Endothelial cell of umbilical vein (primary cell): Measurements from ENCODE around the gene PRPF8. TPM values are rescaled to one million over a fixed set of nuclear protein-coding genes. Genes with fewer than 3 reads are reported as not detected.

Source experiments
- BruUV-seq: library from RNA; stranded (reverse); fragments of 400-500 nt; replicated peaks from 2 replicates; lab custom pipeline; 2021; lab: Mats Ljungman, UMichigan
- CTCF ChIA-PET: fragments of 300-600, 350-600 bp; sonication (Branson Sonifier 250); formaldehyde crosslinking; loops from one replicate; lab custom pipeline; 2021; ENCODE audit warnings: antibody characterized with exemption, inconsistent platforms; lab: Charles Lee
- POLR2A ChIA-PET: fragments of 300-600, 350-600 bp; sonication (Branson Sonifier 250); formaldehyde crosslinking; loops from one replicate; lab custom pipeline; 2021; ENCODE audit warnings: antibody characterized with exemption, inconsistent platforms; lab: Charles Lee
- DNase-seq: peaks from one replicate; pipeline ENCODE4 v3.0.0-alpha.2; 2011; ENCODE audit warnings: low read depth, low spot score
- FAIRE-seq: peaks from 2 replicates; lab custom pipeline; 2011; peaks lifted over from hg19 to GRCh38; lab: Jason Lieb, UNC
- H2AFZ ChIP-seq: 2 replicates; pipeline ENCODE4 v1.6.0; 2012; ENCODE audit warnings: low read depth, low read length, control low read depth, inconsistent platforms
- H3K27ac ChIP-seq: 2 replicates; pipeline ENCODE4 v1.5.1; 2011; ENCODE audit warnings: low read depth, mild to moderate bottlenecking, control low read depth, low read length, moderate library complexity; ENCODE audit not compliant: insufficient read depth
- H3K27me3 ChIP-seq, 2 experiments: 2 replicates each; pipeline versions ENCODE4 v1.6.0 to v1.6.1; 2011; ENCODE audit warnings: low read length in 2 of 2, mixed read lengths in 1 of 2; ENCODE audit not compliant: control insufficient read depth in 2 of 2, insufficient read depth in 2 of 2
- H3K36me3 ChIP-seq, 2 experiments: 2 replicates in 1 of 2; 3 replicates in 1 of 2; pipeline ENCODE4 v1.5.1; 2011; ENCODE audit warnings: low read length in 2 of 2, mild to moderate bottlenecking in 1 of 2, moderate library complexity in 1 of 2; ENCODE audit not compliant: control insufficient read depth in 2 of 2, insufficient read depth in 2 of 2; ENCODE audit errors: extremely low read depth in 1 of 2
- H3K4me1 ChIP-seq: 3 replicates; pipeline ENCODE4 v1.5.1; 2011; ENCODE audit warnings: mild to moderate bottlenecking, low read length; ENCODE audit not compliant: control insufficient read depth, insufficient read depth; ENCODE audit errors: extremely low read depth
- H3K4me2 ChIP-seq: 2 replicates; pipeline ENCODE4 v1.6.1; 2011; ENCODE audit warnings: low read length, control low read depth, mixed read lengths; ENCODE audit not compliant: insufficient read depth
- H3K4me3 ChIP-seq, 3 experiments: fragments of 200-600 bp in 1 of 3; sonication (generic), shearing (Covaris generic) in 1 of 3; replicated peaks in 1 of 3; 2 replicates each; pipeline ENCODE4 v1.5.1; 2011 to 2016; ENCODE audit warnings: control low read depth in 3 of 3, low read length in 3 of 3, mild to moderate bottlenecking in 2 of 3, inconsistent platforms in 1 of 3, low read depth in 1 of 3, moderate library complexity in 1 of 3; ENCODE audit not compliant: insufficient read depth in 1 of 3
- H3K79me2 ChIP-seq: 2 replicates; pipeline ENCODE4 v1.6.0; 2012; ENCODE audit warnings: low read length, inconsistent platforms; ENCODE audit not compliant: control insufficient read depth, insufficient read depth
- H3K9ac ChIP-seq: replicated peaks from 2 replicates; pipeline ENCODE3; 2011; ENCODE audit warnings: low read length, control low read depth; ENCODE audit not compliant: insufficient read depth; ENCODE audit errors: extremely low read depth
- H3K9me1 ChIP-seq: replicated peaks from 3 replicates; pipeline ENCODE4 v1.6.0; 2011; ENCODE audit warnings: mild to moderate bottlenecking, low read length; ENCODE audit not compliant: control insufficient read depth, insufficient read depth; ENCODE audit errors: extremely low read depth
- H3K9me3 ChIP-seq: replicated peaks from 2 replicates; pipeline ENCODE4 v1.5.1; 2012; ENCODE audit warnings: low read length, inconsistent platforms; ENCODE audit not compliant: control insufficient read depth, insufficient read depth
- H4K20me1 ChIP-seq: replicated peaks from 2 replicates; pipeline ENCODE3; 2011; ENCODE audit warnings: mild to moderate bottlenecking, low read length; ENCODE audit not compliant: control insufficient read depth, insufficient read depth; ENCODE audit errors: extremely low read depth
- CTCF ChIP-seq, 2 donors: IDR thresholded peaks; 1 replicate in 1 of 2; 2 replicates in 1 of 2; pipeline ENCODE4 v1.5.1; 2011; ENCODE audit warnings: low read length in 2 of 2, mild to moderate bottlenecking in 2 of 2, moderate library complexity in 2 of 2, control low read depth in 1 of 2, inconsistent platforms in 1 of 2, low read depth in 1 of 2; ENCODE audit not compliant: insufficient read depth in 1 of 2; ENCODE audit errors: extremely low read depth in 1 of 2
- EZH2 ChIP-seq: IDR thresholded peaks from 2 replicates; pipeline ENCODE4 v1.6.1; 2012; ENCODE audit warnings: borderline replicate concordance, low read depth, mild to moderate bottlenecking, moderate library complexity, low read length, inconsistent platforms; ENCODE audit not compliant: severe bottlenecking
- GATA2 ChIP-seq: IDR thresholded peaks from 2 replicates; pipeline ENCODE4 v1.7.0; 2011; ENCODE audit warnings: low read depth, mild to moderate bottlenecking, moderate library complexity, mixed read lengths, low read length; ENCODE audit not compliant: insufficient read length, insufficient read depth
- MAX ChIP-seq: IDR thresholded peaks from 2 replicates; pipeline ENCODE4 v1.6.1; 2011; ENCODE audit not compliant: insufficient read depth, insufficient read length
- POLR2A ChIP-seq: IDR thresholded peaks from 2 replicates; pipeline ENCODE4 v1.6.1; 2012; ENCODE audit warnings: low read depth, mild to moderate bottlenecking, control low read depth, low read length
- POLR2AphosphoS5 ChIP-seq: IDR thresholded peaks from 2 replicates; pipeline ENCODE4 v1.6.1; 2012; ENCODE audit warnings: low read depth, mild to moderate bottlenecking, control low read depth, low read length, moderate library complexity; ENCODE audit not compliant: insufficient read depth
- dilution Hi-C: fragments of 300-500 bp; cut with MboI; formaldehyde crosslinking; loops from one replicate; pipeline ENCODE4 v1.15.0; 2019; ENCODE audit warnings: low sequenced_read_pairs; ENCODE audit not compliant: extremely low pct_ligation_motif_present
- intact Hi-C: fragments of 100-400 bp; cut with micrococcal nuclease; formaldehyde crosslinking; loops from one replicate; pipeline ENCODE4 v1.10.0; 2022
- polyA plus RNA-seq, 4 experiments: library from polyadenylated mRNA; depleted of rRNA in 3 of 4; stranded (reverse) in 3 of 4; unstranded in 1 of 4; fragments of >200 nt; gene quantifications; 2 replicates each; pipeline versions ENCODE4 v1.2.1 to v1.2.3, GENCODE V29; 2011 to 2012; ENCODE audit warnings: missing spikeins in 1 of 4
- total RNA-seq: library from RNA; stranded (reverse); gene quantifications from 2 replicates; pipeline ENCODE4 v1.2.3, GENCODE V29; 2021

PRPF8 gene
- total and polyA plus RNA-seq, 2 donors (not counting 3 experiments of a cell fraction or from before 2014, with no cell fraction given): 215 to 301 TPM

GRCh38 chr17:1627982-1628855 is 56.4 kb downstream of the PRPF8 start, which contains the start of gene SLC43A2:
Gene SLC43A2 (minus strand): TSS chr17:1628834. CDS start chr17:1627874, 960 bp downstream.
- H3K4me3 ChIP-seq: peak within 1 kb of the TSS; percentile 53 to 87 (median 57)
- peak within 1 kb of the TSS; percentile 68 for H2AFZ ChIP-seq
- H3K9me1 ChIP-seq: no peaks in the 10 kb centered on the region
- H3K9ac ChIP-seq: peak within 1 kb of the TSS; percentile 73
- TF ChIP-seq GATA2: no peak
- TF ChIP-seq MAX: peak; percentile 20
- TF ChIP-seq POLR2AphosphoS5: no peak
- TF ChIP-seq CTCF (IDR thresholded peaks at IDR 0.05; ENCODE audit: extremely low read depth in 1 of 2, insufficient read depth in 1 of 2, low read depth in 1 of 2, low read length in 2 of 2): no peak
- peak; percentile 22 for TF ChIP-seq POLR2A
- TF ChIP-seq EZH2: no peak
- H3K9me3 ChIP-seq: no peaks in the 10 kb centered on the region
- H4K20me1 ChIP-seq: no peaks in the 10 kb centered on the region
- intact Hi-C loops: loop anchor here (1.0 to 5.0 kb wide), 4 partner anchors 15 to 371 kb away; partner anchors contain the start of genes SCARF1 and TRARG1
- H3K27ac ChIP-seq: peak within 1 kb of the TSS; percentile 53
- POLR2A ChIA-PET: no interaction called here
- no peaks in the 10 kb centered on the region for H3K36me3 ChIP-seq
- peak within 1 kb of the TSS; percentile 53 for H3K4me2 ChIP-seq
- DNase-seq: peak; percentile 83
- FAIRE-seq: no peak
- no TSS peak for BruUV-seq
- H3K79me2 ChIP-seq: peaks cover 12% of the 10 kb centered on the region
- CTCF ChIA-PET: interaction anchor here (0.6 to 10.0 kb wide), 4 partner anchors 10 to 54 kb away, joined by 4 to 459 read pairs (median 25); partner anchors contain the start of genes RILP and SCARF1
- H3K4me1 ChIP-seq: peaks cover 35% of the 10 kb centered on the region
- dilution Hi-C loops: no loop called here
- no peaks in the 10 kb centered on the region for H3K27me3 ChIP-seq
